Measurements from ENCODE around the gene LHFPL2.
"Not testable (repeated sequence)": the region's sequence is repeated elsewhere in the genome, so short reads cannot be mapped to it uniquely, and the experiment has no call there.

LHFPL2 gene, protein sequence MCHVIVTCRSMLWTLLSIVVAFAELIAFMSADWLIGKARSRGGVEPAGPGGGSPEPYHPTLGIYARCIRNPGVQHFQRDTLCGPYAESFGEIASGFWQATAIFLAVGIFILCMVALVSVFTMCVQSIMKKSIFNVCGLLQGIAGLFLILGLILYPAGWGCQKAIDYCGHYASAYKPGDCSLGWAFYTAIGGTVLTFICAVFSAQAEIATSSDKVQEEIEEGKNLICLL

DNA sequence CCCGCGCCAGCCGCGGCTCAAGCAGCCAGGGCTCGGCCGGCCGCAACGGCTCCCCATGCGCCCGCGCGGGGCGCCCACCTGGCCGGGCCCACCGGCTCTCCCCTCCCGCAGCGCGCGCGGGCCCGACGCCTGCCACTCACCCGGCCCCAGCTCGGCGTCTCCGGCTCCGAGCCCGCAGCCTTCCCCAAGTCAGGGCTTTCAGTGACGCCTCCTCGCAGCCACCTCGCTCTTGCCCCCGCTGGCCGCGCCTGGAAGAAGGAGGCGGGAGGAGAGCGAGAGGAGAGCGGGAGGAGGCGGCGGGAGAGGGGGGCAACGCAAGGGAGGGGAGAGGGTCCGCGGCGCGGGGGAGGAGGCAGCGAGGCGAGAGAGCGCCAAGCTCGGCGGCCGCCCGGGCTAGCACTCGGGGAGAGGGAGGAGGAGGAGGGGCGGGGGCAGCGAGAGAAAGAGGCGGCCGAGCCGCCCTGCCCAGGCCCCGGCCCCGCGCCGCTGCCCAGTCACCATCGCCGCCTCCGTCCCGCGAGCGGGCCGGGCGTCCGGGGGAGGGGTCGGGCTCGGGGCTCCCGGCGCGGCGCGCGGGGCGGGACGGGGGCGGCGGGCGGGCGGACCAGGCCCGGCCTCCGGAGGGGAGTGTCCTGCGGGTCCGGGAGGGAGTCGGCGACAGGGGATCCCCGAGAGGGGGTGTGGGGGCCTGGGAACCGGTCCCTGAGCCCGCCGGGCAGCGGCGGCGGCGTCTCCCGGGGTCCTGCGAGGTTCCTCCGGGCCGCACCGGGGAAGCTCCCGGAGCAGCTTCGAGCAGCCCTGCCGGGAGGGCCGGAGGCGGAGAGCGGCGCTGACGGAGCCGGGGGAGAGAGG is at the start of gene LHFPL2:
LHFPL2 (minus strand) TSS at position 414 of the 852 bp plus-strand sequence. CDS start 138,559 bp downstream, outside the sequence.
- peak; percentile 93 for DNase-seq (ENCODE audit: low spot score)

DNA sequence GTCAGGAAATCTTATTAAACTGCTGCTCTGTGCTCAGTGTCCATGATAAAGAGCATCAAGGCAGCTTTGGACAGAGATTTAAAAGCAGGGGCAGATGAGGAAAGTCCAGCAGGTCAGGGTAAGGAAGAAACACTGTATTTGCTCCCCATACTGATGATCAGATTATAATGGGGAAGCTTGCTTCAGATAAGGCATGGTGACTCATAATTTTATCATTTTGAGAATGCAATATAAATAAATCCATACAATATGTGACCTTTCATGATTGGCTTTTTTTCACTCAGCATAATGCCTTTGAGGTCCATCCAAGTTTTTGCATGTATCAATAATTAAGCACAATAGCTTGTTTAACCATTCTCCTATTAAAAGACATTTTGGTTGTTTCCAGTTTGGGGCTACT is 48.1 kb upstream of the LHFPL2 start:
- no peak for DNase-seq (ENCODE audit: low spot score)

DNA sequence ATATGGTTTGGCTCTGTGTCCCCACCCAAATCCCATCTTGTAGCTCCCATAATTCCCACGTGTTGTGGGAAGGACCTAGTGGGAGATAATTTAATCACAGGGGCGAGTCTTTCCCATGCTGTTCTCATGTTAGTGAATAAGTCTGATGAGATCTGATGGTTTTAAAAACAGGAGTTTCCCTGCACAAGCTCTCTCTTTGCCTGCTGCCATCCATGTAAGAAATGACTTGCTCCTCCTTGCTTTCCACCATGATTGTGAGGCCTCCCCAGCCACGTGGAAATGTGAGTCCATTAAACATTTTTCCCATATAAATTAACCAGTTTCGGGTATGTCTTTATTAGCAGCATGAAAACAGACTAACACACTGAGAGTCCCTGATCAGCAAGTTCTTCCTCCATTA is 47.5 kb upstream of the LHFPL2 start:
- DNase-seq (ENCODE audit: low spot score): not testable (repeated sequence)

DNA sequence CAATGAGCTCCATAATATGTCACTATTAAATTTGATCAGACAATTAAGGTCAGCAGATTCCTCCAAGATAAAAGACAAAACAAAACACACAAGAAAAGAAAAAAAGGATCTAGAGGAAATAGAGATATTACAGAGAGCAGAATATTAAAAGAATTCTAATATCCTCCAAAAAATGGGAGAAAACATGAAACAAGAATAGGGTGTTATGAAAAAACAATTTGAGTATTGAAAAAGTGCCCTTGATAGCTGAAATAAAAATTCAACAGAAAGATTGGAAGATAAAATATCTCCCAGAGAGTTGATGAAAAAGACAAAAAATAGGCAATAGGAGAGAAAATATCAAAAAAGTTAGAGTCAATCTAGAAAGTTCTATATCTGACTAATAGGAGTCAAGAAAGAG is 44.8 kb upstream of the LHFPL2 start:
- no peak for DNase-seq (ENCODE audit: low spot score)

DNA sequence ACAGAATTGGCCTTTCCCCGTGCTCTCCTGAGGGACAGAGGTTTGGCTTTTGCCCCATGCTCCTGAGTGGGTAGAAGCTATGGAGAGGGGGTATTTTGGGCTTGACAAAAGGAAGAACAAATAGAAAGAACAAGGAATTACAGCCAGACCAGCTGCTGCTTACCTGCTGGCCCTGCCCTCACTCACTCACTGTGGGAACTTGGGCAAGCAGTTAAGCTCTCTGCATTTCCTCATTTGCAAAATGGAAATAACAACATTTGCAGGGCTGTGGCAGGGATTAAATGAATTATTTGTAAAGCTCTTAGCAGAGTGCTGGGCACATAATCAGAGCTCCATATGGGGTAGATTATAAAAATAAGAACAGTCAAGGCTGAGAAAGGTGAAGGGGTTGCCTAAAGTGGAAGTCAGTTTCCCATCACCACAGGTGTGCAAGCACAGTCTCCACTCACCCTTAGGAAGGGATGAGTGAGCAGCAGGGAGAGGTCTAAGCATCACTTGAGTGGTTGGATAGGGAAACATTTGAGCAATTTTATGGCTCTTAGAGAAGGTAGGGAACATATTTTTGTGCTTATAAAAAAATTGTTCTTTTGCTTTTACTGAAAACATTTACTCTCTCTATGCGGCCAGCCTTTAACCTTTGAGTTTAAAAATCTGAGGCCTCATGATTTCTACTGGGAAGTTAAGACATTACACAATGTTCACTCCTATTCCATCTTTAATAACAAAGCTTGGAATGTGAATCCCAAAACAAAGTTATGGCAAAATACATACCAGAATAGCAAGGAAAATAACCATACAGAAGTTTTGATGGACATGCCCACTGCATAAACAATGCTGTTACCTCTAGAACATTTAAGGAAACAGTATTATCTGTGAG is 42.8 kb upstream of the LHFPL2 start:
- DNase-seq (ENCODE audit: low spot score): no peak

DNA sequence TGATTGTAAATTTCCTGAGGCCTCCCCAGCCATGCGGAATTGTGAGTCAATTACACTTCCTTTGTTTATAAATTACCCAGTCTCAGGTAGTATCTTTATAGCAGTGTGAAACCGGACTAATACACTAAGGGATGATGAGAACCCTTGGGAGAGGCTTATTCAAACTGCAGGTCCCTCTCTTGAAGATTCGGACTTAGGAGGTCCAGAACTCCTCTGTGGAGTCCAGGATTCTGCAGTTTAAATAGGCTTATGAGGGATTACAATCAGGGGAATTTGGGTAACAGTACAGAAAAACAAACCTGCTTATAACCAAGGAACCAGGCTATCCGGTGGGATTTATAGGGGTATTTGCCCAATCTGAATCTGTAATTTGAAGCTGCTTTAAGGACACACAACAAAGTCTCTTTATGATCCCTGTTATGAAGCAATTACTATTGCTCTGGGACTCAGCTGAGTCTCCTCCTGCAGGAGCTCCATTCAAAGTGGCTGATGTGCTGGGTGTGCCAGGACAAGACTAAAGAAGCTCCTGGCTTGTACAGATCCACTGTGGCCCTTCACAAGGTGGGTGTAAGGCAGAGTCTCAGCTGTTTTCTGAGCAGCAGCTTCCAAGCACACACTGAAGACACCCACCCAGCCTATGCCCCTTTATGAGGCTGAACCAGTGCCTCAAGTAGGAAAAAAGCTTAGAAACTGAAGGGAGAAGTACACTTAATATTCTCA is 41.8 kb upstream of the LHFPL2 start:
- DNase-seq (ENCODE audit: low spot score): no peak

DNA sequence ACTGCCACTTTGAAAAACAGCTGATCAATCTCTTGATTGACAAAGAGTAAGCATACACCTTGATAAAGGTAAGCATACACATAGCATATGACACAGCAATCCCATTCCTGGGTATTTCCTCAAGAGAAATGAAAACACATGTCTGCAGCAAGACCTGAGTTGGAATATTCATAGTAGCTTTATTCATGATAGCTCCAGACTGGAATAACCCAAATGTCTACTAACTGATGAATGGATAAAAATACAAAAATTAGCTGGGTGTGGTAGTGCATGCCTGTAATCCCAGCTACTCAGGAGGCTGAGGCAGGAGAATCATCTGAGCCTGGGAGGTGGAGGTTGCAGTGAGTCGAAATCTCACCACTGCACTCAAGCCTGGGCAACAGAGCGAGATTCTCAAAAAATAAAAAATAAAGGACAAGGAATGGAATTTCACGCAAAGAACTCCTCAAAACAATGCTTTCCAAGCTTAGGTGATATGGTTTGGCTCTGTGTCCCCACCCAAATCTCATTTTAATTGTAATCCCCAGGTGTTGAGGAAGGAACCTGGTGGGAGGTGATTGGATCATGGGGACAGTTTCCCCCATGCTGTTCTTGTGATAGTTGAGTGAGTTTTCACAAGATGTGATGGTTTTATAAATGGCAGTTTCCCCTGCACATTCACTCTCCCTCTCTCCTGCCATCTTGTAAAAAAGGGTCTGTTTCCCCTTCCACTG is 41.1 kb upstream of the LHFPL2 start:
- no peak for DNase-seq (ENCODE audit: low spot score)

DNA sequence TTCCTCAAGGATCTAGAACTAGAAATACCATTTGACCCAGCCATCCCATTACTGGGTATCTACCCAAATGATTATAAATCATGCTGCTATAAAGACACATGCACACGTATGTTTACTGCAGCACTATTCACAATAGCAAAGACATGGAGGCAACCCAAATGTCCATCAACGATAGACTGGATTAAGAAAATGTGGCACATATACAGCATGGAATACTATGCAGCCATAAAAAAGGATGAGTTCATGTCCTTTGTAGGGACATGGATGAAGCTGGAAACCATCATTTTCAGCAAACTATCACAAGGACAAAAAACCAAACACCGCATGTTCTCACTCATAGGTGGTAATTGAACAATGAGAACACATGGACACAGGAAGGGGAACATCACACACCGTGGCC is 38.9 kb upstream of the LHFPL2 start:
- not testable (repeated sequence) for DNase-seq (ENCODE audit: low spot score)

DNA sequence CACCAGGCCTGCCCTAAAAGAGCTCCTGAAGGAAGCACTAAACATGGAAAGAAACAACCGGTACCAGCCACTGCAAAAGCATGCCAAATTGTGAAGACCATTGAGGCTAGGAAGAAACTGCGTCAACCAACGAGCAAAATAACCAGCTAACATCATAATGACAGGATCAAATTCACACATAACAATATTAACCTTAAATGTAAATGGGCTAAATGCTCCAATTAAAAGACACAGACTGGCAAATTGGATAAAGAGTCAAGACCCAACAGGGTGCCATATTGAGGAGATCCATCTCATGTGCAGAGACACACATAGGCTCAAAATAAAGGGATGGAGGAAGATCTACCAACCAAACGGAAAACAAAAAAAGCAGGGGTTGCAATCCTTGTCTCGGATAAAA is 35.3 kb upstream of the LHFPL2 start:
- not testable (repeated sequence) for DNase-seq (ENCODE audit: low spot score)

DNA sequence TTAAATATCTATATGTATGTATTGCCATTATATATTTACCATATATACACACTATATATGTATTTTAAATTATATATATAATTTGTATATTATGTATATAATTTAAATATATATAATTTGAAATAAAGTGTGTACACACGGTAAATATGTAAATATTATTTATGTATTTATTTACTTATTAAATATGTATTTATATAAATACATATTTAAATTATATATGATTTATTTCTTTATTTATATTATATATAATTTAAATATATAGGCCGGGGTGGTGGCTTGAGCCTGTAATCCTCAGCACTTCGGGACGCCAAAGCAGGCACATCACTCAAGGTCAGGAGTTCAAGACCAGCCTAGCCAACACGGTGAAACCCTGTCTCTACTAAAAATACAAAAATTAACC is 31.3 kb upstream of the LHFPL2 start:
- DNase-seq (ENCODE audit: low spot score): no peak

DNA sequence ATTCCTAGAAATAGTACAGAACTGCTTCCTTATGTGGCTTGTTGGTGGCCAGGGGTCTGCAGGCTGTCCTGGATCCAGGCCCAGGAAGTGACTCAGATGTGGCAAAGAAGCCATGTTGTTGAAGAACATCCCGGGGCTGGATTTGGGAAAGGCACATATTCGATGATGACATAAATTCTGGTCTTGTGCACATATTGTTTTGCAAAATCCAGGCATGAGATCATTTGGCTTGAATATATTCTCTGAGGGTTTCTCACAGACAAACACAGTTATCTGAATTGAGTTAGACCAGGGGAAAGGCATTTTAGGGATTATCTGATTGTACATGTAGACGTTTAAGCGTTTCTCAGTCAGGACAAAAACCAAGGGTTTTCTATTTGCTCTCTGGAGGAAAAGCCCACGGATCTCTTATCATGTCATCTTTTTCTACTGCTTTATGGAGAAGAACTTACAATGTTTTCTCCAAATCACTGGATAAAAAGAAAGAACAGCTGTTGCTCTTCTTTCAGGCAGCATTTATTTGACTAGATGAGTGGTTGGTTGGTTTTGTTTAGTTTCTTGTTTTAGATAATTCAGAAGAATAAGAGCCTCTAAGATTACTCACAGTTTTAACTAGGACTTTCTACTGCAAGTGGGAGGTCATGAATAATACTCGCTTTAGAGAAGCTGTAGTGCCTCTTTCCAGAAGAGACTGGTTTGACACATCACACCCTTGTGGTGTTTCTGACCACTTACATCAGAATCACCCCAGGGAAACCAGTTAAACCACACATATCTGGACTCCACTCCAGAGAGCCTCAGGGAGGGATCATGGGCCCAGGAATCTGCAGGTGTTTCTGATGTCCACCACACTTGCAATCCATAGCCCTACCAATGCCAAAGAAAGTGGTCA is 29.5 kb upstream of the LHFPL2 start:
- peak; percentile 83 for DNase-seq (ENCODE audit: low spot score)

DNA sequence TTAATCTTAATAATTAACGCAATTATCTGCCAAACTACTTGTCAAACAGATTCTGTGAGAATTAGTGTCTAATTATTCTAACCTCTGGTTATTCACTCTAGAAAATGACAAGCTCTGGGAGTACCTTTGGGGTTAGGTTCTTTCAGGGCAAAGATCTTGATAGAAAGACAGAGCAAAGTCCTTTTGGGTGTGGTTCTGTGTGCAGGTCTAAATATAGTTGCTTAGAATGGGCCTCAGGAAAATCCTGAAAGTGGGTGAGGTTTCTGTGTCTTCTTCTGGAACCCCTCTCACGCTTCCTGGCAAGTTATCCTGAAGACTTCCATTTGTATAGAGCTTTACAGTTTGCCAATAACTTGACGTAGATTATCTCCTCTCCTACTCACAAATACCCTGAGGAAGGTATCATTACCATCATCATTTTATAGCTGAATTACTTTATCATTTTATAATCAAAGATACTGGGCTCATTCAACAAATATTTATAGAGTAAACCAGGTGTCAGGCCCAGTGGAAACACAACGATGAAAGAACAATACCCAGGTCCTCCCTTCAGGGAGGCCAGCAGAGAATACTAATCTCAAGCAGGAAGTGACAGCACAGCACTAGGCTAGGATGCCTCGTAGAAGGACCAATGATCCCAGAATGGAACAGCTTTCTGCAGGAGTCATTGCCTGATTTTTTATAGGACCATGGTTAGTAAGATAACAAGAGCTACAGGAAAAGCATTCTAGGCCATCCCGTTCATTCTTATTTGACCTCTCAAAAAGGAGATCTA is 27.6 kb upstream of the LHFPL2 start:
- no peak for DNase-seq (ENCODE audit: low spot score)

DNA sequence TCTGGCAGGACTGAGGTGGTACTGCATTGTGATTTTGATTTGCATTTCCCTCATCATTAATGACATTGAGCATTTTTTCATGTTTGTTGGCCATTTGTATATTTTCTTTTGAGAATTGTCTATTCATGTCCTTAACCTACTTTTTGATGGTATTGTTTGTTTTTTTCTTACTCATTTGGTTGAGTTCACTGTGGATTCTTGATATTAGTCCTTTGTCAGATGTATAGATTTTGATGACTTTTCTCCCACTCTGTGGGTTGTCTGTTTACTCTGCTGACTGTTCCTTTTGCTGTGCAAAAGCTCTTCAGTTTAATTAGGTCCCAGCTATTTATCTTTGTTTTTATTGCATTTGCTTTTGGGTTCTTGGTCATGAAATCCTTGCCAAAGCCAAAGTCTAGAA is 25.3 kb upstream of the LHFPL2 start:
- DNase-seq (ENCODE audit: low spot score): not testable (repeated sequence)

DNA sequence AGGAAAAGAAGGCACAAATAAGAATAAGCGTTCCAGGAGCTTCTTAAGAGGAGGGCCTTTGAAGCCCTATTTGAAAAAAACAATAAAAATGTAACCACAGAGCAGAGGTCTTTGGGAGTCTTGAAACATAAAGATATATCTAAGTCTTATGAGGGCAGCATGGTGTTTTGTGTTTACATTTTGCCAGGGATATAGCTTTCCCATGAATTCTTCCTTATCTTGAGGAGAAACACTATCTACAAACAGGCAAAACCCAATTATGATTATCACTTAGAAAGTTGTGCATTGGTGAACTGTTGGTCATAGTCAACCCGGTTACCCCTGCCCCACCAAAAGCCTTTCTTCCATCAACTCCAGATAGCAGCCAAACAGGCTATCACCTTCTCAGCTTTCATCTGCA is 23.6 kb upstream of the LHFPL2 start:
- DNase-seq (ENCODE audit: low spot score): no peak

DNA sequence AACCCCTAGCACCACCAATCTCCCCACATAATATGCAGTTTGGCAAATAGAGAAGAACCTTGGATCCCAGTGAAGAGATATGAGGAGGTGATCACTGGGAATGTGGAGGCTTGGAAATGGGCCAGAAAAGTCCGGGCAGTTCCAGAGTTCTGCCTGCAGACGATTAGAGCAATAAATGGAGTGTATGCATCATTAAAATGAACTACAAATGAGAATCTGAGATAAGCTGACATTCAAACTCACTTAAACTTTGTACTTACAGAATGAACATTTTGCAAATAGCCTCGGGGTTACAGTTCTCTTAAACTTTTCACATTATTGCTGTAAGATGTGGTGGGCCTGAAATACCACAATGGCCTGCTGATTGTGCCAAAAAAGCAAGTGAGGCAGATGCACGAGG is 23.0 kb upstream of the LHFPL2 start:
- no peak for DNase-seq (ENCODE audit: low spot score)

DNA sequence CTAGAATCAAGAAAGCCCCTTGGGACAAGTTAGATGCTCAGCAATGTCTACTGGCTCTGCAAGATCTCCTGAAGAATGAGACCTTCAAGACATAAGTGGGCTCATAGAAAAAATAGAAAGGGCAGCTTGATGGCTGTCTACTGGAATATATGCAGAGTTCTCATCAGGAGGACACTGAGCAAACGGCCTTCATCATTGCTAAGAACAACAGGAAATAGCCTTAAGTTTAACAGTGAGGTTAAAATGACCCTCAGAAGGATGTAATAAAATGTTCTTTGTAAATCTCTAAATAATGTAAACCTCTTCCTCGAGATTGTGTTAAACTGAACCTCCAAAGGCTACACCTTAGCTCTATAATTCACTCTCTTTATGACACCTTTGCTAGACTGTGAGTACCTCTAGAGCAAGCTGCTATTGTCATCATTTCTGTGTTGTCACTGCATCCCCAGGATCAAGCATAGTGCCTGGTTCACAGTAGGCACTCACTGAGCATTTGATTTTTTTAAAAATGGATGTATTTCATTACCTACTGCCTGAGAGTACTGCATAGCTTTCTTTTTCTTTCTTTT is 22.2 kb upstream of the LHFPL2 start:
- no peak for DNase-seq (ENCODE audit: low spot score)

DNA sequence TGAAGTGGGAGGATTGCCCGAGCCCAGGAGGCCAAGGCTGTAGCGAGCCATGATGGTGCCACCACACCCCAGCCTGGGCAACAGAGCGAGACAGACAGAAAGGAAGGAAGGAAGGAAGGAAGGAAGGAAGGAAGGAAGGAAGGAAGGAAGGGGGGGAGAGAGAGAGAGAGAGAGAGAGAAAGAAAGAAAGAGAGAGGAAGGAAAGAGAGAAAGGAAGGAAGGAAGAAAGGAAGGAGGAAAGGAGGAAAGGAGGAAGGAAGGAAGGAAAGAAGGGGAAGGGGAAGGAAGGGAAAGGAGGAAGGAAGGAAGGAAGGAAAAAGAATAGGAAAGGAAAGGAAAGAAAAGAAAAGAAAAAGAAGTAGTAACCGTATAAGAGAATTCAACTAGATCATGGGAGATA is 20.8 kb upstream of the LHFPL2 start:
- no peak for DNase-seq (ENCODE audit: low spot score)

DNA sequence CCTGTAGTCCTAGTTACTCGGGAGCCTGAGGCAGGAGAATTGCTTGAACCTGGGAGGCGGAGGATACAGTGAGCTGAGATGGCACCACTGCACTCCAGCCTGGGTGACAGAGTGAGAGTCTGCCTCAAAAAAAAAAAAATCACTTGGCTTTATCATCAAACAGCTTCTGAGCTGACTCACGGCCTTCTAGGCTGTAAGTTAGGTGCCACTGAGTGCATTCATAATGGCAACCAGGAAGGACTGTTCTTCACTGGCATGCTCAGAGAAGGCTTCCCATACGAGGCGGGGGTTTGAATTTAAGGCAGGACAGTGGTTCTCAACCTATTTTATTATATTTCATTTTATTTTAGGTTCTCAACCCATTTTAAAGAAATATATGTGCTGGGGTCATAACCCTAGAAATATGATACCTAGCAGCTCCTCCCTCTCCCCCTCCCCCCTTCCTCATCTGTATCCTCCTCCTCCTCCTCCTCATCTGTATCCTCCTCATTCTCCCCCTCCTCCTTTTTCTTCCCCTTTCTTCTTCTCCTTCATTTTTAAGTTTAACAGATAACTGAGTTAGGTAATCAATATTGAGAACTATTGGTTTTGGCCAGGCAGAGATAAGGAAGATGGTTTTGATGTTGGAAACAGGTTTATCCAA is 19.0 kb upstream of the LHFPL2 start:
- no peak for DNase-seq (ENCODE audit: low spot score)

DNA sequence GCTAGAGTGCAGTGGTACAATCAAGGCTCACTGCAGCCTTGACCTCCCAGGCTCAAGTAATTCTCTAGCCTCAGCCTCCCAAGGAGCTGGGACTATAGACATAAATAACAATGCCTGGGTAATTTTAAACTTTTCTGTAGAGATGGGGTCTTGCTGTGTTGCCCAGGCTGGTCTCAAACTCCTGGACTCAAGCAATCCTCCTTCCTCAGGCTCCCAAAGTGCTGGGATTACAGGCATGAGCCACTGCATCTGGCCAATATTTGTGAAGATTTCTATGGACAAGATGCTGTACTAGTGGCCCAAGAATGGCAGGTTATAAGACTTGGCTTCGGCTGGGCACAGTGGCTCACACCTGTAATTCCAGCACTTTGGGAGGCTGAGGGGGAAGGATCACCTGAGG is 18.4 kb upstream of the LHFPL2 start:
- not testable (repeated sequence) for DNase-seq (ENCODE audit: low spot score)
